IPS-NIHi7 (cell line): Measurements from ENCODE around the gene HDLBP.
A peak's percentile ranks its signal among the peaks of the same experiment; 100 is the strongest.

Experiments used
- DNase-seq: peaks from one replicate; pipeline ENCODE4 v3.0.0; 2012; ENCODE audit warnings: mixed read lengths; ENCODE audit errors: extremely low spot score

HDLBP gene, protein sequence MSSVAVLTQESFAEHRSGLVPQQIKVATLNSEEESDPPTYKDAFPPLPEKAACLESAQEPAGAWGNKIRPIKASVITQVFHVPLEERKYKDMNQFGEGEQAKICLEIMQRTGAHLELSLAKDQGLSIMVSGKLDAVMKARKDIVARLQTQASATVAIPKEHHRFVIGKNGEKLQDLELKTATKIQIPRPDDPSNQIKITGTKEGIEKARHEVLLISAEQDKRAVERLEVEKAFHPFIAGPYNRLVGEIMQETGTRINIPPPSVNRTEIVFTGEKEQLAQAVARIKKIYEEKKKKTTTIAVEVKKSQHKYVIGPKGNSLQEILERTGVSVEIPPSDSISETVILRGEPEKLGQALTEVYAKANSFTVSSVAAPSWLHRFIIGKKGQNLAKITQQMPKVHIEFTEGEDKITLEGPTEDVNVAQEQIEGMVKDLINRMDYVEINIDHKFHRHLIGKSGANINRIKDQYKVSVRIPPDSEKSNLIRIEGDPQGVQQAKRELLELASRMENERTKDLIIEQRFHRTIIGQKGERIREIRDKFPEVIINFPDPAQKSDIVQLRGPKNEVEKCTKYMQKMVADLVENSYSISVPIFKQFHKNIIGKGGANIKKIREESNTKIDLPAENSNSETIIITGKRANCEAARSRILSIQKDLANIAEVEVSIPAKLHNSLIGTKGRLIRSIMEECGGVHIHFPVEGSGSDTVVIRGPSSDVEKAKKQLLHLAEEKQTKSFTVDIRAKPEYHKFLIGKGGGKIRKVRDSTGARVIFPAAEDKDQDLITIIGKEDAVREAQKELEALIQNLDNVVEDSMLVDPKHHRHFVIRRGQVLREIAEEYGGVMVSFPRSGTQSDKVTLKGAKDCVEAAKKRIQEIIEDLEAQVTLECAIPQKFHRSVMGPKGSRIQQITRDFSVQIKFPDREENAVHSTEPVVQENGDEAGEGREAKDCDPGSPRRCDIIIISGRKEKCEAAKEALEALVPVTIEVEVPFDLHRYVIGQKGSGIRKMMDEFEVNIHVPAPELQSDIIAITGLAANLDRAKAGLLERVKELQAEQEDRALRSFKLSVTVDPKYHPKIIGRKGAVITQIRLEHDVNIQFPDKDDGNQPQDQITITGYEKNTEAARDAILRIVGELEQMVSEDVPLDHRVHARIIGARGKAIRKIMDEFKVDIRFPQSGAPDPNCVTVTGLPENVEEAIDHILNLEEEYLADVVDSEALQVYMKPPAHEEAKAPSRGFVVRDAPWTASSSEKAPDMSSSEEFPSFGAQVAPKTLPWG (N-terminal part only)

GRCh38 chr2:241315093-241315878 lies at the start of gene HDLBP:
HDLBP (minus strand) TSS chr2:241315672; CDS start chr2:241266869, 48,803 bp downstream.
- peak; percentile 98 for DNase-seq

DNA sequence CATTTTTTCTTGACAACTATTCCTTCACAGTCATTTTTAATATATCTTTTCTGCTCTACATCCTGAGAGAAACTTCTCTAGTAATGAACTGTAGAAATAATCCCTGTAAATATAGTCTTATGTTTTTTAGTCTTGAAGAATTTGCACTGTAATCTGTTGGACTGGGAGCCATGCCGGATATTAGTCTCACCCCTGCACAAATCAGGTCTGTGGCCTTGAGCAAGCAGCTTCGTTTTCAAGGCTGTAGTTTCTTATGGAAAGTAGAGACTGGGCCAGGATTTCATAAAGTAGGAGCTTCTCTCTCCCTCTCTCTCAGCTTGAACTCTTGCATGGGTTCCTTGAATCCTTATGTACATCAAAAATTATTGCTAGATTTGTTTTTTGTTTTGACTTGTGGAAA lies 49.3 kb upstream of the HDLBP start:
- no peak for DNase-seq

GRCh38 chr2:241363426-241363825 lies 48.0 kb upstream of the HDLBP start:
- no peak for DNase-seq

DNA sequence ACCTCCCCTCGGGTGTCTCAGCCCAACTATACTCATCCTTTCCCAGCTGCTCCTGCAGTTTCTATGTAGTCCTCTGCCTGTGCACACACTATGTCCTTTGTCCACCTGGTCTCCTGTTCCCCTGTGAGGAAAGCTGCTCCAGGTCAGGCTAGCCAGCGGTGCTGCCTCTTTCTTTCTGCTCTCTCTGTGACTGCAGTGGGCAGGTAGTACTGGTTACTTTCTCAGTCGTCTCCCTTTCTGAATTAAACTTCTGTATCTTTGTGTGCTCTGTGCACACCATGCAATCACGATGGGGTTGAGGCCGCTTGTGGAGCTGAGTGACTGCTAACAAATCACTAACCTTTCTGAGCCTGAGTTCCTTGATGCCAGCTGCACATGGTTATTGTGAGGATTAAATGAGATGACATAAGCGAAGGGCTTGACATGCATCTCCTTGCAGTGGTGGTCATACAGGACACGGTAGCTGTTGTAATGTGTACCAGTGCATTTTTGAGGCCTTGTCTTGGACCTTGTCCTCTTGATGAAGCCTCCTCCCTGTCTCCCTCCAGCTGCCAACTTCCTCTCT lies 44.1 kb upstream of the HDLBP start:
- no peak for DNase-seq

GRCh38 chr2:241358470-241358869 lies 43.0 kb upstream of the HDLBP start:
- no peak for DNase-seq

GRCh38 chr2:241357531-241357930 lies 42.1 kb upstream of the HDLBP start:
- DNase-seq = no peak

DNA sequence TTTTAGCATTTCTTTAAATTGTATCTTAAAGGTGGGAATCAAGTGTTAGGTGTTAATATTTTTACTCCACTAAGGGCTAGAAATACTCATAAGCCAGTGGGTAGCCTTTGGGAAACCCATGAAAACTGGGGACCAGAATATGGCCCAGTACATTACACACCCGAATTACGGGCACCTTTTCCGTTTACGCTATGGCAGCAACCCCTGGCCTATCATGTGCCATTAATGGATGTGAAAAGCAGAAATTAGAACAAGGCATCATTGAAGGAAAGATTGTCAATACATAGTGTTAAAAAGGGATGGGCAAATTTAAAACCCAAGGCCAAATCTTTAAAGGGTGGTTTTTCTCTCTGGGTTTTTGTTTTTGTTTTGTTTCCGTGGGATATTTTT lies 41.4 kb upstream of the HDLBP start:
- no peak for DNase-seq

DNA sequence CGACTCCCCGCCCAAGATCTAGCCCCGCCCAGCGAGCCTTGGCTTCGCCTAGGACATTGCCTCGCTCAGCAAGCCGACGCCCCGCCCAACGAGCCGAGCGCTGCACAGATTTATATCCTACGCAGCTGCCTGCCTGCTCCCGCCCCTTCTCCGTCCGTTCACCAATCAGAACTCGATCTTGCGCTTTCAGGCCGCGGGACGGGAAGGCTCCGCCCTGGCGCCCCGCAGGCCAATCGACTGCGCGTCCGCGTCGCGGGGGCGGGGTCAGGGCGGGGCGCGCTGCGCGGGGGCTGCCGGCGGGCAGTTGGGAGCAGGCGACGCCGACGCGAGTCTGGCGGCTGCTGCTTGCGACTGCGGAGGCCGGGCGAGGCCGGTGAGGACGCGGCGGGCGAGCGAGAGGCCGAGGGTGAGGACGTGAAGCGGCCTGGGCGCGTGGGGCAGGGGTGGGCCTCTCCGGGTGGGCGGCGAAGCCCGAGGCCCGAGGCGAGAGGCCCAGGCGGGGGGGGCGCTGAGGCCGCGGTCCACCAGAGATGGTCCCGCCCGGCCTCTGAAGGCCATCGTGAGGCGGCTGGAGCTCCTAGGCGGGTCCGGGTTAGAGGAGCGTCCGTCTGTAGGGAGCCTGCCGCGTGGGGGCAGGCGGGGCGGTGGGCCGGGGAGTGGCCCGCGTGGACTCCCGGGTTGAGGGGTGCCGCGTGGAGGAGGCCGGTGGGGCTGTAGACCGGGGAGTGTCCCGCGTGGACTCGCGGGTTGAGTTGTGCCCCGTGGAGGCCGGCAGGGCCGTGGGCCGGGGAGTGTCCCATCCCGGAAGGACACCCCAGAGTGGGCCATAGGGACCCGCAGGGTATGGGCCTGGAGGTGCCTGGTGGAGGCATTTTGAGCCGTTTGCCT lies 40.8 kb upstream of the HDLBP start, which contains the start of gene FARP2:
FARP2 (plus strand) TSS at position 303 of the 888 bp plus-strand sequence. CDS start 16,823 bp downstream, outside the sequence.
- peak; percentile 89 for DNase-seq

- DNase-seq = peak; percentile 76
Measured at GRCh38 chr2:241354668-241355658, 39.5 kb upstream of the HDLBP start.

GRCh38 chr2:241352227-241352626 lies 36.8 kb upstream of the HDLBP start:
- no peak for DNase-seq

- no peak for DNase-seq
Measured at GRCh38 chr2:241351640-241352031, 36.2 kb upstream of the HDLBP start.

DNA sequence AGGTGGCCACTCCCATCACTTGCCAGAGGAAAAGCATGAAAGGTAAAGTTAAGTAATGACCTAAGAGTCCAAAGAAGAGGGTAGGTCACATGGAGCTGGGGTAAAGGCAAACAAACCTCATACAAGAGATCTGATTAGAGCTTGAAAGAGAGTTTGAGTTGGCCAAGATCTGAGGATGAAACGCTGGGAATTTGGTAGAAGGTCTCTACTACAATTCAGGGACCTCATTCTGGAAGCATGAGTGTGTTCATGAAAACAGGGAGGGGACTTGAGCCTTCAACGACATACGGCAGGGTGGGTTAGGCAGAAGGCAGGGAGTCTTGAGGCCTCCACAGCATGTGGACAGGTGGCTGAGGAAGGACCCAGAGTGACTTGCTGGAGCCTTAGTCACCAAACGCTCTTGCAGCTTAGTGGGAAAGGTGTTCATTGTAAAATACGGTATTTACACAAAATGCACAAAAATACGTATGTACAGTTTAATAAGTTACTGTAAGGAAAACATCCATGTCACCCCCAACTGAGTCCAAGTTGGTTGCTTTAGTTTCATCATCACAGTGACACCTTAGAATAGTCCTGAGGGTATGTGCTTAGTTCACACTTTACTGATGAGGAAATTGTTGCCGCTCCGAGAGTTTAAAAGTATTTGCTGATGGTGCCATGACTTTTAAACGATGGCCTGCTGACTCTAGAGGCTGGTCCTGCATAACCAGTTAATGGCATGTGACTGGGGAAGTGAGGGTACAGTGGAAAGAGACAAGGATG lies 35.6 kb upstream of the HDLBP start:
- no peak for DNase-seq

GRCh38 chr2:241350530-241350877 lies 35.0 kb upstream of the HDLBP start:
- DNase-seq = no peak

DNA sequence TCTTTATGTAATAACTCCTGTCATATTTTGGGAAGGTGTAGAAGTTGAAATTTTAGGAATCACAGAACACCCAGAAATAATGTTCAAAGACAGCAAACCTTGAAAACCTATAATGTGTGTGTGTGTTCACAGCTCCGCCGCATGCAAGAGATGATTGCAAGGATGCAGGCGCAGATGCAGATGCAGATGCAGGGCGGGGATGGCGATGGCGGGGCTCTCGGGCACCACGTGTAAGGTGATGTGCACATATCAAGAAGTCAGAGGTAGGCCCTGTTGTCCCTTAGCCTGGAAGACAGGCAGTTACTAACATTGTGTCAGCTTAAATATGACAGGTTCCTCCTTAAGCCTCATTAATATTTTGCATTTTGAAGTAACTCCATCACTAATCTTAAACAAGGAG lies 34.5 kb upstream of the HDLBP start:
- DNase-seq = no peak

GRCh38 chr2:241344925-241345651 lies 29.6 kb upstream of the HDLBP start:
- DNase-seq = no peak

DNA sequence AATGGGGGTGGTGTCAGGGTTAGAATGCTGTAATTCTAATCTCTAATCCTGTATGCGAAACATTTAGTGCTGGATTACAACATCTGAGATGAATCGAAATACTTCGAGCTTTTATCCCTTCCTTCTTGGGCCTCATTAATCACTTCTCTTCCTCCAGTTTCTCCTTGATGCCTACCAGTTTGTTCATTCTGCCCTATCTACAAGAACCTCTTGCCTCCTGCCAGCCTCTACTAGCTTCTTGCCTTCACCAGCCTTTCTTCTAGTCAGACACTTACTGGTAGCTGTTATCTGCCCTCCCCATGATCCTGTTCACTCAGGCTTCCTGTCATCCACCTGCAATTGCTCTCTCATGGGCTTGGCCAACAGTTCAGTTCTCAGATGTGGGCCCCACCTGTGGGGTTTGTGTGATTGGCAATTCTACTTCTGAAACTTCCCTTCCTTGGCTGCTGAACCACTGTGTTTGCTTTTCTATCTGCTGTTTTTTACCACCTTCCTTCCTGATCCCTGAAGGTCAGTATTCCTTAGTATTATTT lies 25.2 kb upstream of the HDLBP start:
- DNase-seq = no peak
